Measurements from ENCODE around the gene EXD3. TPM values are rescaled to one million over a fixed set of nuclear protein-coding genes. Genes with fewer than 3 reads are reported as not detected.

EXD3 gene
- total RNA-seq, 2 experiments from 2014 or later = 8.1 to 9.0 TPM

GRCh38 chr9:137359850-137360249 is 63.1 kb downstream of the EXD3 start:
- Mint-ChIP-seq H3K4me1 (ENCODE audit: low read depth) (no peaks in the 10 kb centered on the region), H3K27me3 (no peaks in the 10 kb centered on the region), H3K9me3 (peaks cover 15% of the 10 kb centered on the region), H3K36me3 (ENCODE audit: low read depth) (no peaks in the 10 kb centered on the region), H3K27ac (no peak overlapping the region), H3K4me3 (no peak overlapping the region)
- no peak for ATAC-seq
- POLR2A ChIA-PET = no interaction called here
- DNase-seq = no peak
- CTCF ChIA-PET = no interaction called here
- intact Hi-C loops (cut with micrococcal nuclease) = no loop called here
- no peak for TF ChIP-seq CTCF (IDR thresholded peaks at IDR 0.05)

- ChIA-PET CTCF (no interaction called here), POLR2A (no interaction called here)
- Mint-ChIP-seq H3K4me3 (no peak overlapping the region), H3K4me1 (ENCODE audit: low read depth) (no peaks in the 10 kb centered on the region), H3K36me3 (ENCODE audit: low read depth) (no peaks in the 10 kb centered on the region), H3K27ac (no peak overlapping the region), H3K9me3 (peaks cover 15% of the 10 kb centered on the region), H3K27me3 (no peaks in the 10 kb centered on the region)
- intact Hi-C loops (cut with micrococcal nuclease) = no loop called here
- TF ChIP-seq CTCF (IDR thresholded peaks at IDR 0.05) = no peak
- ATAC-seq = no peak
- no peak for DNase-seq
Observed at GRCh38 chr9:137358126-137358525, 64.8 kb downstream of the EXD3 start.

GRCh38 chr9:137357166-137357565 is 65.8 kb downstream of the EXD3 start:
- Mint-ChIP-seq H3K36me3 (ENCODE audit: low read depth) (no peaks in the 10 kb centered on the region), H3K27ac (no peak overlapping the region)
- intact Hi-C loops (cut with micrococcal nuclease) = no loop called here

GRCh38 chr9:137355761-137356365 is 67.1 kb downstream of the EXD3 start:
- POLR2A ChIA-PET = no interaction called here
- CTCF ChIA-PET = no interaction called here
- Mint-ChIP-seq H3K4me1 (ENCODE audit: low read depth) (no peaks in the 10 kb centered on the region), H3K27me3 (no peaks in the 10 kb centered on the region), H3K9me3 (peaks cover 15% of the 10 kb centered on the region), H3K27ac (no peak overlapping the region), H3K36me3 (ENCODE audit: low read depth) (no peaks in the 10 kb centered on the region), H3K4me3 (no peak overlapping the region)
- intact Hi-C loops (cut with micrococcal nuclease) = no loop called here
- no peak for TF ChIP-seq CTCF (IDR thresholded peaks at IDR 0.05)
- DNase-seq (no peak), ATAC-seq (no peak)

More at GRCh38 chr9:137357166-137357565, 65.8 kb downstream of the EXD3 start:
- no peak for ATAC-seq
- no peak for DNase-seq
- no peaks in the 10 kb centered on the region for H3K27me3 Mint-ChIP-seq
- no peaks in the 10 kb centered on the region for H3K4me1 Mint-ChIP-seq (ENCODE audit: low read depth)
- no peak for TF ChIP-seq CTCF (IDR thresholded peaks at IDR 0.05)
- no peak overlapping the region for H3K4me3 Mint-ChIP-seq
- POLR2A ChIA-PET = no interaction called here
- H3K9me3 Mint-ChIP-seq = peaks cover 15% of the 10 kb centered on the region
- CTCF ChIA-PET = interaction anchor here (0.6 kb wide), 1 partner anchor 586 kb away, joined by 3 read pairs; no protein-coding TSS in a partner anchor

- DNase-seq (no peak), ATAC-seq (no peak)
- no peaks in the 10 kb centered on the region for H3K4me1 Mint-ChIP-seq (ENCODE audit: low read depth)
- no peak overlapping the region for H3K4me3 Mint-ChIP-seq
- no peak for TF ChIP-seq CTCF (IDR thresholded peaks at IDR 0.05)
- no peak overlapping the region for H3K27ac Mint-ChIP-seq
- H3K9me3 Mint-ChIP-seq = peaks cover 15% of the 10 kb centered on the region
- POLR2A ChIA-PET = no interaction called here
- no peaks in the 10 kb centered on the region for H3K27me3 Mint-ChIP-seq
- CTCF ChIA-PET = no interaction called here
- intact Hi-C loops (cut with micrococcal nuclease) = no loop called here
- no peaks in the 10 kb centered on the region for H3K36me3 Mint-ChIP-seq (ENCODE audit: low read depth)
Observed at GRCh38 chr9:137354845-137355760, 67.9 kb downstream of the EXD3 start.
